ENCODE results near the gene PPP2R2B. TPM values are rescaled to one million over a fixed set of nuclear protein-coding genes. Genes with fewer than 3 reads are reported as not detected.

Gene PPP2R2B
- total and polyA plus RNA-seq, 2 donors (not counting 3 experiments of a cell fraction or from before 2014, with no cell fraction given): not detected

- no peaks in the 10 kb centered on the region for H3K9me3 ChIP-seq (replicated peaks; ENCODE audit: control insufficient read depth, insufficient read depth, low read length)
- no peak for TF ChIP-seq POLR2AphosphoS5 (IDR thresholded peaks at IDR 0.05; ENCODE audit: insufficient read depth, low read depth, low read length)
- TF ChIP-seq POLR2A (IDR thresholded peaks at IDR 0.05; ENCODE audit: low read depth, low read length): no peak
- no peak for TF ChIP-seq GATA2 (IDR thresholded peaks at IDR 0.05; ENCODE audit: insufficient read depth, insufficient read length, low read depth, low read length)
- no peak for TF ChIP-seq MAX (IDR thresholded peaks at IDR 0.05; ENCODE audit: insufficient read depth, insufficient read length)
- TF ChIP-seq EZH2 (IDR thresholded peaks at IDR 0.05; ENCODE audit: borderline replicate concordance, low read depth, low read length, severe bottlenecking): no peak
- TF ChIP-seq JUN (IDR thresholded peaks at IDR 0.05; ENCODE audit: borderline replicate concordance, insufficient read depth, insufficient read length, low read depth): no peak
- TF ChIP-seq MYC (IDR thresholded peaks at IDR 0.05; ENCODE audit: low read depth, low read length): no peak
- no peak for TF ChIP-seq FOS (IDR thresholded peaks at IDR 0.05; ENCODE audit: borderline replicate concordance, insufficient read depth, low read length)
- TF ChIP-seq CTCF (IDR thresholded peaks at IDR 0.05; ENCODE audit: extremely low read depth in 1 of 2, insufficient read depth in 1 of 2, low read depth in 1 of 2, low read length in 2 of 2): no peak
- H2AFZ ChIP-seq (ENCODE audit: low read depth, low read length): no peak overlapping the region
- no peaks in the 10 kb centered on the region for H4K20me1 ChIP-seq (replicated peaks; ENCODE audit: control insufficient read depth, extremely low read depth, insufficient read depth, low read length)
- BruUV-seq (replicated peaks): no TSS peak
- no peak overlapping the region for H3K9ac ChIP-seq (replicated peaks; ENCODE audit: extremely low read depth, insufficient read depth, low read length)
- FAIRE-seq: no peak
- ChIA-PET POLR2A (no interaction called here), CTCF (no interaction called here)
- no peak overlapping the region for H3K4me3 ChIP-seq (replicated peaks in 1 of 3; ENCODE audit: insufficient read depth in 1 of 3, low read depth in 1 of 3, low read length in 3 of 3)
- H3K4me2 ChIP-seq (ENCODE audit: insufficient read depth, low read length): no peak overlapping the region
- intact Hi-C loops (cut with micrococcal nuclease): no loop called here
- H3K9me1 ChIP-seq (replicated peaks; ENCODE audit: control insufficient read depth, extremely low read depth, insufficient read depth, low read length): no peaks in the 10 kb centered on the region
- H3K27me3 ChIP-seq (ENCODE audit: control insufficient read depth in 2 of 2, insufficient read depth in 2 of 2, low read length in 2 of 2): no peaks in the 10 kb centered on the region
- H3K36me3 ChIP-seq (ENCODE audit: control insufficient read depth in 2 of 2, extremely low read depth in 1 of 2, insufficient read depth in 2 of 2, low read length in 2 of 2): no peaks in the 10 kb centered on the region
- H3K4me1 ChIP-seq (ENCODE audit: control insufficient read depth, extremely low read depth, insufficient read depth, low read length): no peaks in the 10 kb centered on the region
- no peaks in the 10 kb centered on the region for H3K79me2 ChIP-seq (ENCODE audit: control insufficient read depth, insufficient read depth, low read length)
- dilution Hi-C loops (cut with MboI; ENCODE audit: extremely low pct_ligation_motif_present, low sequenced_read_pairs): no loop called here
- DNase-seq (ENCODE audit: low read depth, low spot score): no peak
- no peak overlapping the region for H3K27ac ChIP-seq (ENCODE audit: insufficient read depth, low read depth, low read length)
Measured at GRCh38 chr5:146626936-146627335, 251.6 kb downstream of the PPP2R2B start.
